ENCODE measurements around the gene RNF25. TPM values are rescaled to one million over a fixed set of nuclear protein-coding genes. Genes with fewer than 3 reads are reported as not detected.
A peak's percentile ranks its signal among the peaks of the same experiment; 100 is the strongest.

The RNF25 gene
- total RNA-seq, 1 donor from 2014 or later = 21.5 TPM

DNA sequence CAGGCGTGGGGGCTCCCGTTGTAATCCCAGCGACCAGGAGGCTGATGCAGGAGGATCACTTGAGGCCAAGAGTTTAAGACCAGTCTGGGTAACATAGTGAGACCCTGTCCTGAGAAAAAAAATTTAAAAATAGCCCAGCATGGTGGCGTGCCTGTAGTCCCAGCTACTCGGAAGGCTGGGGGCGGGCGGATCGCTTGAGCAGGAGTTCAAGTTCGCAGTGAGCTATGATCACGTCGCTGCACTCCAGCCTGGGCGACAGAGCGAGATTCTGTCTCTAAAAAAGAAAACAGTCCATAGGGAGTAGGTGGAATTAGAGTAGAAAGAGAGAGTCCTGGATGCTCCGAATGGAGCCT lies 38.5 kb upstream of the RNF25 start:
- H3K27me3 ChIP-seq (ENCODE audit: low read depth) = no peaks in the 10 kb centered on the region
- DNase-seq (no peak), ATAC-seq (no peak)
- peak overlapping the region; percentile 91 for H3K27ac ChIP-seq
- intact Hi-C loops (cut with DNase I) = loop anchor here (10.0 kb wide), 1 partner anchor 134 kb away; no protein-coding TSS in a partner anchor
- peak overlapping the region; percentile 96 for H3K4me3 ChIP-seq
- H3K36me3 ChIP-seq = no peaks in the 10 kb centered on the region
- no peak for TF ChIP-seq CTCF (IDR thresholded peaks at IDR 0.05)
- peaks cover 10% of the 10 kb centered on the region for H3K4me1 ChIP-seq
- no peaks in the 10 kb centered on the region for H3K9me3 ChIP-seq

DNA sequence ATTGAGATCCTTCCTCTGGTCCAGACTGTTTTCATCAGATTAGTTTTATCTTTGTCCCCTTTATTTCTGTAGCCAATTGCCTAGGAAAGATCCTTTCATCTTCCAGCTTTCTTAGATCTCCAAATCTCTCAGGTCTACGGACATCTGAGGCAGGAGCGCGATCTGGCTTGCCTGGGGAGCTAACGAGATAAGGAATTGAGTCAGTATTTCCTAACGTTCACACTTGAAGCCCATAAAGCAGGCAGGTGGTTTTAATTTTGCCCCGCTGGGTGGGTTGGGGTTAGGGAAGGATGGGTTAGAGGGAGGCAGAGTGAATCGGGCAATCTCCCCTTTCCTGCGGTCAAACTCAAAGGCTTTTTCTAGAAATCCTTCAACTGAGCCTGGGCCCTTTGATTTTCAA lies 38.1 kb upstream of the RNF25 start:
- Histone ChIP-seq H3K36me3 (no peaks in the 10 kb centered on the region), H3K9me3 (no peaks in the 10 kb centered on the region), H3K27me3 (ENCODE audit: low read depth) (no peaks in the 10 kb centered on the region), H3K4me3 (peak overlapping the region; percentile 96), H3K27ac (no peak overlapping the region), H3K4me1 (peaks cover 10% of the 10 kb centered on the region)
- TF ChIP-seq CTCF (IDR thresholded peaks at IDR 0.05) = no peak
- intact Hi-C loops (cut with DNase I) = loop anchor here (10.0 kb wide), 1 partner anchor 135 kb away; no protein-coding TSS in a partner anchor
- ATAC-seq = no peak
- no peak for DNase-seq

DNA sequence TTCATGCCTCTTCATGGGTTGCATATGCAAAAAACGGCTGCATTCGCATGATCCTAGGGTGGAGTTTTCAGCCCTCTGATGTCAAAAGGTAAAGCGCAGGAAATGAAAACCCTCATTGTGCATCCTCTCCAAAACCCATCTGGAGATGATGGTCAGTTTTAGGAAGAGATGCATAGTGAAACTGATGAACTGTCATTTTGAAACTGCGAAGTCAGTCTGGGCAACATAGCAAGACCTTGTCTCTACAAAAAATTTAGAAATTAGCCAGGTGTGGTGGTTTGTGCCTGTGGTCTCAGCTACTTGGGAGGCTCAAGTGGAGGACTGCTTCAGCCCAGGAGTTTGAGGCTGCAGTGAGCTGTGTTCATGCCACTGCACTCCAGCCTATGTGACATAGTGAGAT lies 36.3 kb upstream of the RNF25 start:
- Histone ChIP-seq H3K9me3 (no peaks in the 10 kb centered on the region), H3K4me3 (no peak overlapping the region), H3K27me3 (ENCODE audit: low read depth) (no peaks in the 10 kb centered on the region), H3K4me1 (peaks cover 10% of the 10 kb centered on the region), H3K27ac (no peak overlapping the region), H3K36me3 (no peaks in the 10 kb centered on the region)
- no peak for DNase-seq
- no peak for ATAC-seq
- no peak for TF ChIP-seq CTCF (IDR thresholded peaks at IDR 0.05)
- intact Hi-C loops (cut with DNase I) = no loop called here

DNA sequence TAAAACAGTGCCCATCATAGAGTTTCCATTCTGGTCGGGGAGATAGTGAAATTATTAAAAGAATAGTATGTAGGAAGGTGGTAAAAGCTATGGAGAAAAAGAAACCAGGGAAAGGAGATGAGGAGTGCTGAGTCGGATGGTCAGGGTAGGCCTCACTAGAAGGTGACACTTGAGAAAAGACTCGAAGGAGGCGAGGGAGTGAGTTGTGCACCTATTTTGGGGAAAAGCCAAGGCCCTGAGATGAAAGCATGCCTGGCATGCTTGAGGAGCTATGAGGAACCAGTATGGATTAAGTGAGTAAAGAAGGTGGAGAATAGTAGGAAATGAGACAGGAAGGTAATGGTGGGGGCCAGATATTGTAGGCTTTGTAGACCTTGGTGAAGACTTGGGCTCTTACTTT lies 31.5 kb upstream of the RNF25 start:
- no peak for TF ChIP-seq CTCF (IDR thresholded peaks at IDR 0.05)
- Histone ChIP-seq H3K9me3 (no peaks in the 10 kb centered on the region), H3K4me1 (no peaks in the 10 kb centered on the region), H3K4me3 (no peak overlapping the region), H3K36me3 (peaks cover 20% of the 10 kb centered on the region), H3K27me3 (ENCODE audit: low read depth) (no peaks in the 10 kb centered on the region), H3K27ac (no peak overlapping the region)
- intact Hi-C loops (cut with DNase I) = no loop called here
- DNase-seq (no peak), ATAC-seq (peak; percentile 46 to 55)

- intact Hi-C loops (cut with DNase I) = no loop called here
- Histone ChIP-seq H3K27me3 (ENCODE audit: low read depth) (no peaks in the 10 kb centered on the region), H3K9me3 (no peaks in the 10 kb centered on the region), H3K4me1 (no peaks in the 10 kb centered on the region), H3K4me3 (no peak overlapping the region), H3K27ac (no peak overlapping the region), H3K36me3 (peaks cover 33% of the 10 kb centered on the region)
- DNase-seq (no peak), ATAC-seq (no peak)
- no peak for TF ChIP-seq CTCF (IDR thresholded peaks at IDR 0.05)
Observed at GRCh38 chr2:218701806-218702205, 30.0 kb upstream of the RNF25 start.

DNA sequence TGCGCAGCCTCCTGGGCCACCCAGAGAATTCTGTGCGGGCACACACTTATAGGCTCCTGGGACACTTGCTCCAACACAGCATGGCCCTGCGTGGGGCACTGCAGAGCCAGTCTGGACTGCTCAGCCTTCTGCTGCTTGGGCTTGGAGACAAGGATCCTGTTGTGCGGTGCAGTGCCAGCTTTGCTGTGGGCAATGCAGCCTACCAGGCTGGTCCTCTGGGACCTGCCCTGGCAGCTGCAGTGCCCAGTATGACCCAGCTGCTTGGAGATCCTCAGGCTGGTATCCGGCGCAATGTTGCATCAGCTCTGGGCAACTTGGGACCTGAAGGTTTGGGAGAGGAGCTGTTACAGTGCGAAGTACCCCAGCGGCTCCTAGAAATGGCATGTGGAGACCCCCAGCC lies 27.1 kb upstream of the RNF25 start:
- intact Hi-C loops (cut with DNase I) = no loop called here
- Histone ChIP-seq H3K4me3 (no peak overlapping the region), H3K36me3 (peaks cover 50% of the 10 kb centered on the region), H3K27me3 (ENCODE audit: low read depth) (no peaks in the 10 kb centered on the region), H3K4me1 (no peaks in the 10 kb centered on the region), H3K27ac (no peak overlapping the region), H3K9me3 (no peaks in the 10 kb centered on the region)
- no peak for ATAC-seq
- no peak for DNase-seq
- no peak for TF ChIP-seq CTCF (IDR thresholded peaks at IDR 0.05)

All from lower lobe of right lung (tissue), 2 donors.